NCI-H2171 (cell line): ENCODE results near the gene ZNF217.
"Not testable (repeated sequence)": the region's sequence is repeated elsewhere in the genome, so short reads cannot be mapped to it uniquely, and the experiment has no call there.

Experiments used
- DNase-seq: peaks from one replicate; lab custom pipeline; 2025; lab: John Stamatoyannopoulos, UW

The ZNF217 gene

GRCh38 chr20:53593466-53594007 lies at the start of gene ZNF217:
Gene ZNF217, minus strand, starts transcription at chr20:53593839. Its CDS starts 11,013 bp downstream, at chr20:53582826.
- peak; percentile 67 for DNase-seq

- DNase-seq, result no peak
These were observed 49.6 kb upstream of the ZNF217 start for GRCh38 chr20:53643031-53643832.

GRCh38 chr20:53642196-53643030 lies 48.8 kb upstream of the ZNF217 start:
- no peak for DNase-seq

GRCh38 chr20:53639647-53640440 lies 46.2 kb upstream of the ZNF217 start:
- no peak for DNase-seq

- DNase-seq, result no peak
These were observed 45.5 kb upstream of the ZNF217 start for GRCh38 chr20:53639128-53639527.

- DNase-seq, result not testable (repeated sequence)
These were observed 43.7 kb upstream of the ZNF217 start for GRCh38 chr20:53637310-53637709.

- DNase-seq, result no peak
These were observed 43.0 kb upstream of the ZNF217 start for GRCh38 chr20:53636540-53637097.

- DNase-seq, result no peak
These were observed 41.6 kb upstream of the ZNF217 start for GRCh38 chr20:53635221-53635620.

GRCh38 chr20:53631909-53632662 lies 38.4 kb upstream of the ZNF217 start:
- DNase-seq, result no peak

GRCh38 chr20:53629436-53629835 lies 35.8 kb upstream of the ZNF217 start:
- no peak for DNase-seq

GRCh38 chr20:53628758-53629157 lies 35.1 kb upstream of the ZNF217 start:
- DNase-seq, result not testable (repeated sequence)

- DNase-seq, result no peak
These were observed 34.4 kb upstream of the ZNF217 start for GRCh38 chr20:53628076-53628475.

- DNase-seq, result not testable (repeated sequence)
These were observed 33.4 kb upstream of the ZNF217 start for GRCh38 chr20:53627001-53627400.

GRCh38 chr20:53626584-53626983 lies 32.9 kb upstream of the ZNF217 start:
- DNase-seq, result no peak

- no peak for DNase-seq
These were observed 31.9 kb upstream of the ZNF217 start for GRCh38 chr20:53625311-53626129.

- not testable (repeated sequence) for DNase-seq
These were observed 31.2 kb upstream of the ZNF217 start for GRCh38 chr20:53624927-53625250.

GRCh38 chr20:53623454-53624211 lies 30.0 kb upstream of the ZNF217 start:
- peak; percentile 74 for DNase-seq

GRCh38 chr20:53623134-53623453 lies 29.5 kb upstream of the ZNF217 start:
- no peak for DNase-seq
